IMR-90 (cell line): ENCODE results near the gene ZDHHC1. TPM values are rescaled to one million over a fixed set of nuclear protein-coding genes. Genes with fewer than 3 reads are reported as not detected.

Experiments
- ATAC-seq: fragments of 200-7000 bp; cut with Tn5 transposase; 2 replicates; pipeline ENCODE4 v1.9.1; 2020; ENCODE audit warnings: low read depth, mild to moderate bottlenecking, moderate library complexity
- BruUV-seq: library from RNA; stranded (reverse); fragments of 400-500 nt; replicated peaks from 2 replicates; lab custom pipeline; 2021; lab: Mats Ljungman, UMichigan
- CTCF ChIA-PET: fragments of 300-600 bp; formaldehyde crosslinking; extraction: SDS; loops from one replicate; lab custom pipeline; 2021; ENCODE audit warnings: antibody characterized with exemption; lab: Yijun Ruan, JAX
- POLR2A ChIA-PET: fragments of 300-600 bp; sonication (Branson Sonifier 250); formaldehyde crosslinking; loops from one replicate; lab custom pipeline; 2022; ENCODE audit warnings: antibody characterized with exemption; ENCODE audit not compliant: unreplicated experiment; lab: Charles Lee
- DNase-seq: peaks from one replicate; pipeline ENCODE4 v3.0.0; 2013
- H2AFZ ChIP-seq: replicated peaks from 2 replicates; pipeline ENCODE3; 2013; ENCODE audit warnings: low read length, mild to moderate bottlenecking; ENCODE audit not compliant: poor library complexity
- H2AK5ac ChIP-seq: 2 replicates; pipeline ENCODE4 v1.6.1; 2013; ENCODE audit warnings: low read depth, low read length, inconsistent platforms
- H2AK9ac ChIP-seq: replicated peaks from 2 replicates; pipeline ENCODE3; 2013; ENCODE audit warnings: mild to moderate bottlenecking, low read depth, low read length, moderate library complexity; ENCODE audit not compliant: poor library complexity
- H2BK120ac ChIP-seq: 2 replicates; pipeline ENCODE4 v1.6.1; 2013; ENCODE audit warnings: low read depth, low read length, inconsistent platforms
- H2BK15ac ChIP-seq: 3 replicates; pipeline ENCODE4 v1.6.1; 2013; ENCODE audit warnings: low read depth, low read length, inconsistent platforms
- H2BK20ac ChIP-seq: 2 replicates; pipeline ENCODE4 v1.6.1; 2013; ENCODE audit warnings: low read depth, mild to moderate bottlenecking, inconsistent platforms, low read length, moderate library complexity
- H2BK5ac ChIP-seq: 2 replicates; pipeline ENCODE4 v1.6.1; 2013; ENCODE audit warnings: mild to moderate bottlenecking, low read depth, low read length, inconsistent platforms; ENCODE audit not compliant: poor library complexity, severe bottlenecking
- H3K14ac ChIP-seq: replicated peaks from 2 replicates; pipeline ENCODE4 v1.6.1; 2013; ENCODE audit warnings: low read depth, low read length, inconsistent platforms
- H3K18ac ChIP-seq: 2 replicates; pipeline ENCODE4 v1.6.1; 2013; ENCODE audit warnings: low read depth, low read length, control low read depth
- H3K23ac ChIP-seq: 2 replicates; pipeline ENCODE4 v1.6.1; 2013; ENCODE audit warnings: low read depth, low read length, inconsistent platforms
- H3K27ac ChIP-seq: 2 replicates; pipeline ENCODE4 v1.5.1; 2013; ENCODE audit warnings: mild to moderate bottlenecking, control low read depth, low read length; ENCODE audit not compliant: insufficient read depth
- H3K27me3 ChIP-seq: 2 replicates; pipeline ENCODE4 v1.6.1; 2013; ENCODE audit warnings: low read length; ENCODE audit not compliant: control insufficient read depth, insufficient read depth
- H3K36me3 ChIP-seq: 2 replicates; pipeline ENCODE4 v1.6.1; 2013; ENCODE audit warnings: low read length, mixed read lengths; ENCODE audit not compliant: control insufficient read depth, insufficient read depth
- H3K4ac ChIP-seq: 2 replicates; pipeline ENCODE4 v1.6.1; 2013; ENCODE audit warnings: low read depth, low read length, inconsistent platforms
- H3K4me1 ChIP-seq: 2 replicates; pipeline ENCODE4 v1.6.1; 2013; ENCODE audit warnings: low read length, mixed read lengths; ENCODE audit not compliant: control insufficient read depth, insufficient read depth
- H3K4me2 ChIP-seq: 2 replicates; pipeline ENCODE4 v1.6.1; 2013; ENCODE audit warnings: low read depth, mild to moderate bottlenecking, control low read depth, low read length, moderate library complexity
- H3K4me3 ChIP-seq: 2 replicates; pipeline ENCODE4 v1.5.1; 2013; ENCODE audit warnings: low read depth, mild to moderate bottlenecking, control low read depth, low read length, moderate library complexity; ENCODE audit not compliant: insufficient read depth
- H3K56ac ChIP-seq: 2 replicates; pipeline ENCODE4 v1.6.1; 2013; ENCODE audit warnings: low read length, inconsistent platforms; ENCODE audit not compliant: insufficient read depth; ENCODE audit errors: extremely low read depth
- H3K79me1 ChIP-seq, 2 experiments: 2 replicates each; pipeline ENCODE4 v1.6.1; 2013; ENCODE audit warnings: low read length in 2 of 2, inconsistent platforms in 1 of 2, low read depth in 1 of 2
- H3K9ac ChIP-seq: 2 replicates; pipeline ENCODE4 v1.6.1; 2013; ENCODE audit warnings: low read depth, low read length, control low read depth
- H3K9me1 ChIP-seq: 2 replicates; pipeline ENCODE4 v1.6.1; 2013; ENCODE audit warnings: low read length, inconsistent platforms; ENCODE audit not compliant: insufficient read depth
- H3K9me3 ChIP-seq: 2 replicates; pipeline ENCODE4 v1.6.1; 2013; ENCODE audit warnings: low read length; ENCODE audit not compliant: control insufficient read depth, insufficient read depth
- H4K20me1 ChIP-seq: 2 replicates; pipeline ENCODE4 v1.6.1; 2013; ENCODE audit warnings: low read length, inconsistent platforms; ENCODE audit not compliant: insufficient read depth
- H4K5ac ChIP-seq: 2 replicates; pipeline ENCODE4 v1.6.1; 2013; ENCODE audit warnings: mild to moderate bottlenecking, low read depth, low read length, control low read depth
- H4K8ac ChIP-seq, 2 experiments: 2 replicates each; pipeline ENCODE4 v1.6.1; 2013; ENCODE audit warnings: low read depth in 2 of 2, low read length in 2 of 2, control low read depth in 1 of 2, inconsistent platforms in 1 of 2
- H4K91ac ChIP-seq: 2 replicates; pipeline ENCODE4 v1.6.1; 2013; ENCODE audit warnings: low read depth, low read length, inconsistent platforms; ENCODE audit not compliant: insufficient read depth
- BHLHE40 ChIP-seq: fragments of 150-350 bp; IDR thresholded peaks from 2 replicates; pipeline ENCODE4 v1.6.1; 2016; ENCODE audit warnings: mild to moderate bottlenecking, low read depth, low read length
- CHD1 ChIP-seq: IDR thresholded peaks from 2 replicates; pipeline ENCODE4 v1.6.1; 2012; ENCODE audit warnings: low read depth, low read length, improper control_type of control experiment
- ELK1 ChIP-seq: fragments of 150-350 bp; IDR thresholded peaks from 2 replicates; pipeline ENCODE4 v1.6.1; 2016; ENCODE audit warnings: low read depth, mild to moderate bottlenecking, low read length, moderate library complexity, borderline replicate concordance
- FOS ChIP-seq: fragments of 150-350 bp; IDR thresholded peaks from 2 replicates; pipeline ENCODE4 v1.6.1; 2016; ENCODE audit warnings: low read depth, low read length
- MAFK ChIP-seq: IDR thresholded peaks from 2 replicates; pipeline ENCODE4 v1.6.1; 2012; ENCODE audit warnings: low read depth, low read length, improper control_type of control experiment
- MAZ ChIP-seq: IDR thresholded peaks from 2 replicates; pipeline ENCODE4 v1.6.1; 2012; ENCODE audit warnings: low read depth, mild to moderate bottlenecking, low read length, improper control_type of control experiment, moderate library complexity, borderline replicate concordance
- MXI1 ChIP-seq: IDR thresholded peaks from 2 replicates; pipeline ENCODE4 v1.6.1; 2012; ENCODE audit warnings: low read depth, mild to moderate bottlenecking, low read length, moderate library complexity, borderline replicate concordance
- NFE2L2 ChIP-seq: fragments of 150-350 bp; IDR thresholded peaks from 2 replicates; pipeline ENCODE4 v1.6.1; 2016; ENCODE audit warnings: low read depth, mild to moderate bottlenecking, low read length
- RCOR1 ChIP-seq: IDR thresholded peaks from 2 replicates; pipeline ENCODE4 v1.6.1; 2012; ENCODE audit warnings: mild to moderate bottlenecking, low read length, improper control_type of control experiment; ENCODE audit not compliant: insufficient replicate concordance
- RFX5 ChIP-seq: IDR thresholded peaks from 2 replicates; pipeline ENCODE4 v1.8.0; 2012; ENCODE audit warnings: low read depth, mild to moderate bottlenecking, low read length, moderate library complexity
- USF2 ChIP-seq: fragments of 150-350 bp; IDR thresholded peaks from 2 replicates; pipeline ENCODE4 v1.6.1; 2017; ENCODE audit warnings: mild to moderate bottlenecking, antibody characterized with exemption, low read length, low read depth
- WGBS, 2 experiments: methylation state at CpG; one replicate each; pipeline versions ENCODE4 v1.1.5 to v1.1.7; 2013; ENCODE audit warnings: missing lambda C conversion rate in 2 of 2; ENCODE audit not compliant: insufficient read length in 1 of 2; ENCODE audit errors: extremely low coverage in 2 of 2; 5-methylcytosine and 5-hydroxymethylcytosine counted together
- dilution Hi-C: fragments of 300-500 bp; cut with HindIII; formaldehyde crosslinking; loops from one replicate; pipeline ENCODE4 v1.14.3; 2018; ENCODE audit warnings: low sequenced_read_pairs; ENCODE audit not compliant: unreplicated experiment
- in situ Hi-C: fragments of 300-500 bp; cut with MboI; formaldehyde crosslinking; loops from 3 replicates; pipeline ENCODE4 v1.14.3; 2019; ENCODE audit warnings: low sequenced_read_pairs, inconsistent platforms, mixed read lengths
- intact Hi-C: fragments of 100-400 bp; cut with micrococcal nuclease; formaldehyde crosslinking; loops from 2 replicates; pipeline ENCODE4 v1.10.0; 2022
- polyA plus RNA-seq, 3 experiments: library from polyadenylated mRNA; depleted of rRNA; stranded (reverse); fragments of >200 nt; gene quantifications; 2 replicates each; pipeline ENCODE4 v1.2.3, GENCODE V29; 2012; ENCODE audit warnings: low replicate concordance in 1 of 3
- total RNA-seq: library from RNA; depleted of rRNA; stranded (reverse); fragments of >200 nt; gene quantifications from 2 replicates; pipeline ENCODE4 v1.2.3, GENCODE V29; 2012

Gene ZDHHC1
- total and polyA plus RNA-seq, 2 of the 4 experiments (the other 2 are of a cell fraction), result 2.0 to 5.9 TPM

- Histone ChIP-seq H4K5ac (no peak overlapping the region), H3K23ac (no peak overlapping the region), H2BK5ac (no peak overlapping the region), H2BK15ac (no peak overlapping the region), H4K91ac (no peak overlapping the region), H2BK20ac (no peak overlapping the region), H2BK120ac (no peak overlapping the region), H3K18ac (no peak overlapping the region), H3K56ac (no peak overlapping the region), H3K4me1 (no peaks in the 10 kb centered on the region; the same call in 1 of the 2 replicates), H3K4ac (no peak overlapping the region), H2AK9ac (no peak overlapping the region), H3K79me1 (no peaks in the 10 kb centered on the region), H4K8ac (no peak overlapping the region), H3K27ac (no peak overlapping the region), H4K20me1 (peaks cover 4% of the 10 kb centered on the region; the same call in 1 of the 2 replicates), H3K9me1 (peaks cover 3% of the 10 kb centered on the region; the same call in 1 of the 2 replicates), H3K9me3 (no peaks in the 10 kb centered on the region), H2AK5ac (no peak overlapping the region), H3K4me3 (no peak overlapping the region), H3K4me2 (no peak overlapping the region), H2AFZ (no peak overlapping the region), H3K14ac (no peak overlapping the region), H3K27me3 (peaks cover 50% of the 10 kb centered on the region), H3K9ac (no peak overlapping the region), H3K36me3 (no peaks in the 10 kb centered on the region)
- intact Hi-C loops, result loop anchor here (5.0 kb wide), 1 partner anchor 163 kb away; no protein-coding TSS in a partner anchor
- BruUV-seq, result no TSS peak
- no peak for TF ChIP-seq RFX5
- no peak for TF ChIP-seq BHLHE40
- no peak for TF ChIP-seq USF2
- TF ChIP-seq MAFK, result no peak
- no peak for TF ChIP-seq CHD1
- TF ChIP-seq MAZ, result no peak
- TF ChIP-seq RCOR1, result no peak
- TF ChIP-seq NFE2L2, result no peak
- no peak for TF ChIP-seq MXI1
- TF ChIP-seq ELK1, result no peak
- TF ChIP-seq FOS, result no peak
- ChIA-PET CTCF (no interaction called here), POLR2A (no interaction called here)
- dilution Hi-C loops, result no loop called here
- no CpG with 5 or more reads among the region's 6 CpGs for WGBS, 2 experiments
- DNase-seq (no peak), ATAC-seq (0 out of 2 replicates have a peak, but pooled peaks have one; percentile 13)
- in situ Hi-C loops, result no loop called here
Measured at GRCh38 chr16:67425061-67425460, 8.8 kb upstream of the ZDHHC1 start.
